Measurements from ENCODE around the gene DZIP1L. TPM values are rescaled to one million over a fixed set of nuclear protein-coding genes. Genes with fewer than 3 reads are reported as not detected.

Gene DZIP1L
- total RNA-seq, 1 experiment from 2014 or later: 3.8 TPM

DNA sequence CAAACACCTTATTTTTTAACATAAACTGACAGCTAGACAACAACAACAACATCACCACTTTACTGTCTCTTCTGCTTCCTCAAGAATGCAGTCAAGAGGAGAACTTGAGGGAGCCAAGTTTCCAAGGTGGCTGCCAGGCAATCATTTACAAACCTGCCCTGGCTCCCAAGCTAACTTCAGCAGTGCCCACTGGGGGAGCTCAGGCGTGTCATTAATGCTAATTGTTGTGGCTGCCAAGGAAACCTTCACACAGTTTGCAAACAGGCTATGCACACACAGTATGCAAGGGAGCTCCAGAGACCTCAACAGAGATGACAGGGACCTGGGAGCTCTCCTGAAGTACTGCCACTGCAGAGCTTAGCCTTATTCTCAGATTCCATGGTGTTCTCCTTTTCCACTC lies 2.1 kb downstream of the DZIP1L start:
- ATAC-seq: no peak
- ChIA-PET CTCF (no interaction called here), POLR2A (ENCODE audit: unreplicated experiment) (no interaction called here)
- H3K4me3 ChIP-seq (ENCODE audit: low read length): no peak overlapping the region
- H2AFZ ChIP-seq (ENCODE audit: low read length): no peak overlapping the region
- H3K4me2 ChIP-seq (ENCODE audit: low read length): no peak overlapping the region
- TF ChIP-seq, protein P1, sequence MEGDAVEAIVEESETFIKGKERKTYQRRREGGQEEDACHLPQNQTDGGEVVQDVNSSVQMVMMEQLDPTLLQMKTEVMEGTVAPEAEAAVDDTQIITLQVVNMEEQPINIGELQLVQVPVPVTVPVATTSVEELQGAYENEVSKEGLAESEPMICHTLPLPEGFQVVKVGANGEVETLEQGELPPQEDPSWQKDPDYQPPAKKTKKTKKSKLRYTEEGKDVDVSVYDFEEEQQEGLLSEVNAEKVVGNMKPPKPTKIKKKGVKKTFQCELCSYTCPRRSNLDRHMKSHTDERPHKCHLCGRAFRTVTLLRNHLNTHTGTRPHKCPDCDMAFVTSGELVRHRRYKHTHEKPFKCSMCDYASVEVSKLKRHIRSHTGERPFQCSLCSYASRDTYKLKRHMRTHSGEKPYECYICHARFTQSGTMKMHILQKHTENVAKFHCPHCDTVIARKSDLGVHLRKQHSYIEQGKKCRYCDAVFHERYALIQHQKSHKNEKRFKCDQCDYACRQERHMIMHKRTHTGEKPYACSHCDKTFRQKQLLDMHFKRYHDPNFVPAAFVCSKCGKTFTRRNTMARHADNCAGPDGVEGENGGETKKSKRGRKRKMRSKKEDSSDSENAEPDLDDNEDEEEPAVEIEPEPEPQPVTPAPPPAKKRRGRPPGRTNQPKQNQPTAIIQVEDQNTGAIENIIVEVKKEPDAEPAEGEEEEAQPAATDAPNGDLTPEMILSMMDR (conservative IDR thresholded peaks at IDR 0.05; ENCODE audit: low read depth, low read length): no peak
- TF ChIP-seq EZH2phosphoT487 (IDR thresholded peaks at IDR 0.05; ENCODE audit: borderline replicate concordance, low read length) (no peak), EZH2 (IDR thresholded peaks at IDR 0.05; ENCODE audit: low read length, unreplicated experiment) (no peak)
- no peak for DNase-seq
- no TSS peak for BruUV-seq (replicated peaks)
- 0 out of 2 replicates have a peak, but pooled peaks cover 3% of the 10 kb centered on the region for H3K79me2 ChIP-seq (ENCODE audit: low read length)
- H3K4me1 ChIP-seq (ENCODE audit: insufficient read depth, low read length): peaks cover 7% of the 10 kb centered on the region
- intact Hi-C loops (cut with micrococcal nuclease): no loop called here
- H3K9me3 ChIP-seq (ENCODE audit: low read length): no peaks in the 10 kb centered on the region
- H3F3A ChIP-seq (ENCODE audit: low read length, unreplicated experiment): no peaks in the 10 kb centered on the region
- H3K27ac ChIP-seq (ENCODE audit: low read length): no peak overlapping the region
- no peaks in the 10 kb centered on the region for H3K9me2 ChIP-seq (replicated peaks; ENCODE audit: low read length)
- H3K36me3 ChIP-seq (ENCODE audit: low read depth, low read length): no peaks in the 10 kb centered on the region
- H3K9ac ChIP-seq (ENCODE audit: low read length): no peak overlapping the region
- no peaks in the 10 kb centered on the region for H3K27me3 ChIP-seq (ENCODE audit: low read length)
- no peaks in the 10 kb centered on the region for H4K20me1 ChIP-seq (ENCODE audit: low read length)

DNA sequence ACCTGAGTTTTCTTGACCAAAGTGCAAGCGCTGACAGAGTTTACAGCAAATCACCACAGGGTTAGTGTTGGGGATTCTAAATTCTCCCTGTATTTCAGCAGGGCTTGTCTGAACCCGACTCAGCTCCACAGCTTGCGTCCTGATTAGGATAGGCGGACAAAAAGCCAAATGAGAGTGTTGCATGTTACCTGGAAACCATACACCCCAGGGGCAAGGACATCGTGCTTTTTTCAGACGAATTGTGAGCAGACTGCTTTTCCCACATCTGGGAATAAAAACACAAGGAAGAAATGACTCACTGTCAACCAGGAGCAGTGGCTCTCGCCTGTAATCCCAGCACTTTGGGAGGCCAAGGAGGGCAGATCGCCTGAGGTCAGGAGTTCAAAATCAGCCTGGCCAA lies 3.0 kb downstream of the DZIP1L start:
- intact Hi-C loops (cut with micrococcal nuclease): no loop called here
- H3K4me2 ChIP-seq (ENCODE audit: low read length): no peak overlapping the region
- no peaks in the 10 kb centered on the region for H4K20me1 ChIP-seq (ENCODE audit: low read length)
- no peak for TF ChIP-seq EZH2 (IDR thresholded peaks at IDR 0.05; ENCODE audit: low read length, unreplicated experiment)
- TF ChIP-seq, protein P1 (conservative IDR thresholded peaks at IDR 0.05; ENCODE audit: low read depth, low read length): no peak
- H3K27ac ChIP-seq (ENCODE audit: low read length): no peak overlapping the region
- peaks cover 7% of the 10 kb centered on the region for H3K4me1 ChIP-seq (ENCODE audit: insufficient read depth, low read length)
- H3F3A ChIP-seq (ENCODE audit: low read length, unreplicated experiment): no peaks in the 10 kb centered on the region
- ATAC-seq: no peak
- BruUV-seq (replicated peaks): no TSS peak
- H3K27me3 ChIP-seq (ENCODE audit: low read length): no peaks in the 10 kb centered on the region
- H3K79me2 ChIP-seq (ENCODE audit: low read length): 0 out of 2 replicates have a peak, but pooled peaks cover 3% of the 10 kb centered on the region
- no peak overlapping the region for H2AFZ ChIP-seq (ENCODE audit: low read length)
- H3K9ac ChIP-seq (ENCODE audit: low read length): no peak overlapping the region
- DNase-seq: no peak
- H3K9me3 ChIP-seq (ENCODE audit: low read length): no peaks in the 10 kb centered on the region
- POLR2A ChIA-PET (ENCODE audit: unreplicated experiment): no interaction called here
- H3K4me3 ChIP-seq (ENCODE audit: low read length): no peak overlapping the region
- CTCF ChIA-PET: no interaction called here
- H3K9me2 ChIP-seq (replicated peaks; ENCODE audit: low read length): no peaks in the 10 kb centered on the region
- no peaks in the 10 kb centered on the region for H3K36me3 ChIP-seq (ENCODE audit: low read depth, low read length)

DNA sequence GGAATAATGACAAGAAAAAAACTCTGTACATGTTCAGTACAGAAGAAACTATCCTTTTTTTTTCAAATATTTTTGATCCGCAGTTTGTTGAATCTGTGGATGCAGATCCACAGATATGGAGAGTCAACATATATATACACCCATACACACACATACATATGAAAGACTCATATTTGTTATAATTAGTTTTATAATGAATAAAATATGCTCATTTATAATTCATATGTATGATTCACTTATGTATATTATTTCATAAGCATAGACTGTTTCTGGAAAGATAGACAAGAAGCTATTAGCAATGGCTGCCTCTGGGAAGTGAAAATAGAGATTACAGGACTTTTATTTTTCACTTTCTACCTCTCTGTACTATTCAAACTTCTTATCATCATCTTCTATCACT lies 9.8 kb downstream of the DZIP1L start:
- Histone ChIP-seq H3K36me3 (ENCODE audit: low read depth, low read length) (no peaks in the 10 kb centered on the region), H3K27me3 (ENCODE audit: low read length) (no peaks in the 10 kb centered on the region), H4K20me1 (ENCODE audit: low read length) (no peaks in the 10 kb centered on the region), H3K27ac (ENCODE audit: low read length) (no peak overlapping the region), H3K9me2 (replicated peaks; ENCODE audit: low read length) (no peaks in the 10 kb centered on the region), H3K9me3 (ENCODE audit: low read length) (no peaks in the 10 kb centered on the region), H3F3A (ENCODE audit: low read length, unreplicated experiment) (no peaks in the 10 kb centered on the region), H3K4me1 (ENCODE audit: insufficient read depth, low read length) (no peaks in the 10 kb centered on the region), H3K9ac (ENCODE audit: low read length) (no peak overlapping the region), H3K4me3 (ENCODE audit: low read length) (no peak overlapping the region), H2AFZ (ENCODE audit: low read length) (no peak overlapping the region), H3K79me2 (ENCODE audit: low read length) (no peaks in the 10 kb centered on the region), H3K4me2 (ENCODE audit: low read length) (no peak overlapping the region)
- intact Hi-C loops (cut with micrococcal nuclease): no loop called here
- TF ChIP-seq, protein P1 (conservative IDR thresholded peaks at IDR 0.05; ENCODE audit: low read depth, low read length): no peak
- TF ChIP-seq EZH2 (IDR thresholded peaks at IDR 0.05; ENCODE audit: low read length, unreplicated experiment): no peak
- TF ChIP-seq EZH2phosphoT487 (IDR thresholded peaks at IDR 0.05; ENCODE audit: borderline replicate concordance, low read length): no peak
- no peak for DNase-seq
- no TSS peak for BruUV-seq (replicated peaks)
- ATAC-seq: no peak
- CTCF ChIA-PET: no interaction called here
- POLR2A ChIA-PET (ENCODE audit: unreplicated experiment): no interaction called here

Measured in PC-3 (cell line).